ENCODE results near the gene MSGN1.

GRCh38 chr2:17827316-17827715 is 11.1 kb downstream of the MSGN1 start:
- no peak for TF ChIP-seq CTCF (conservative IDR thresholded peaks at IDR 0.05; ENCODE audit: low read depth, low read length)
- no peak for TF ChIP-seq ELK1 (IDR thresholded peaks at IDR 0.05; ENCODE audit: borderline replicate concordance, low read depth, low read length)
- TF ChIP-seq FOS (IDR thresholded peaks at IDR 0.05; ENCODE audit: low read depth, low read length) = no peak
- no peak for TF ChIP-seq POLR2A (IDR thresholded peaks at IDR 0.05; ENCODE audit: low read depth, low read length)
- no peak for TF ChIP-seq CEBPB (IDR thresholded peaks at IDR 0.05; ENCODE audit: low read depth, low read length)
- TF ChIP-seq BHLHE40 (IDR thresholded peaks at IDR 0.05; ENCODE audit: low read depth, low read length) = no peak
- no peak for TF ChIP-seq NFE2L2 (IDR thresholded peaks at IDR 0.05; ENCODE audit: low read depth, low read length)
- TF ChIP-seq USF2 (IDR thresholded peaks at IDR 0.05; ENCODE audit: low read depth, low read length) = no peak
- no peak for TF ChIP-seq RFX5 (IDR thresholded peaks at IDR 0.05; ENCODE audit: low read depth, low read length)
